ENCODE data around the gene HNF1B.
A peak's percentile ranks its signal among the peaks of the same experiment; 100 is the strongest.

HNF1B gene

GRCh38 chr17:37766971-37767370 lies 22.1 kb upstream of the HNF1B start:
- no peak for DNase-seq
- in situ Hi-C loops (cut with HindIII; ENCODE audit: low pct_ligation_motif_present, low pct_unique_long_range_greater_than_20kb, low sequenced_read_pairs), result no loop called here

DNA sequence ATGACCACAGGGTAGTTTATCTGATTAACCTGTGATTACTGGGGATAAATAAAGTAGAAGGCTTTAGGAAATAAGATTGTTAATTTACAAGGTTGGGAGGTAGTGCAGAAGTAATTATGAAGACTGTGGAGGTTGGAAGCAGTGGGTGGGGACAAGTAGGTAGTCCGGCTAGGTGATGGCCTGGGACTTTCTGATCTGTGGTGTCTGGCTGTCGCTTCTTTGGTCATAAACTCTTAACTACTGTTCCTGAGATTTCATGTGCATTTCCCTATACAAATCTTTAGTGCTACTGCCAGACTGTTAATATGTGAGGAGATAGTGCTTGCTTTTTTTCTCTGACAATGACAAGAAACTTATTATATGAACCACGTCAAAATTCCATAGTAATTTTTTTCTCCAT lies 19.5 kb upstream of the HNF1B start:
- DNase-seq, result no peak
- in situ Hi-C loops (cut with HindIII; ENCODE audit: low pct_ligation_motif_present, low pct_unique_long_range_greater_than_20kb, low sequenced_read_pairs), result no loop called here

DNA sequence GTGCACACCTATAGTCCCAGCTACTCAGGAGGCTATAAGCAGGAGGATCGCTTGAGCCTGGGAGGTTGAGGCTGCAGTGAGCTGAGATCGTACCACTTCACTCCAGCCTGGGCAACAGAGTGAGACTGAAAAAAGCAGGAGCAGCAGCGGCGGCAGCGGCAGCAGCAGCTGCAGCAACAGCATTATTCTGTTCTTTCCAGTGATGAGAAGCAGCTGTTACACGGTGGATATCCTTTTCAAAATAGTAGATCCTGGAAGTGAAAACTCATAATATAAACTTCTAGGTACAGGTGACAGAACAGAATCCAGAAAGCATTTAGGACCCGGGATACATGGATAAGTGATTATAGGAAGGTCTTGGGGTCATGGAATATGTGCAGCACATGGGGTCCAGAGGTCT lies 17.8 kb upstream of the HNF1B start:
- in situ Hi-C loops (cut with HindIII; ENCODE audit: low pct_ligation_motif_present, low pct_unique_long_range_greater_than_20kb, low sequenced_read_pairs), result no loop called here

GRCh38 chr17:37761961-37762360 lies 17.1 kb upstream of the HNF1B start:
- in situ Hi-C loops (cut with HindIII; ENCODE audit: low pct_ligation_motif_present, low pct_unique_long_range_greater_than_20kb, low sequenced_read_pairs), result no loop called here
- DNase-seq, result no peak

More for the DNA sequence above, 17.8 kb upstream of the HNF1B start:
- DNase-seq, result no peak

DNA sequence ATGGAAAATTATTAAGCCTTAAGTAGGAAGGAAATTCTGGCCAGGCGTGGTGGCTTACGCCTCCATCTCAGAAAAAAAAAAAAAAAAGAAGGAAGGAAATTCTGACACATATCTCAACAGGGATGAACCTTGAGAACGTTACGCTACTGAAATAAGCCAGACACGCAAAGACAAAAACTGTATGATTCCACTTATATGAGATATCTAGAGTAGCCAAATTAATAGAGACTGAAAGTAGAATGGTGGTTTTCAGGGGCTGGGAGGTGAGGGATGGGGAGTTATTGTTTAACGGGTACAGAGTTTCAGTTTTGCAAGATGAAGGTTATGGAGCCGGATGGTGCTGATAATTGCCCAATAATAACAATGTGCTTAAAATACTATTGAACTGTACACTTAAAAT lies 16.2 kb upstream of the HNF1B start:
- in situ Hi-C loops (cut with HindIII; ENCODE audit: low pct_ligation_motif_present, low pct_unique_long_range_greater_than_20kb, low sequenced_read_pairs), result no loop called here
- no peak for DNase-seq

- peak; percentile 86 for DNase-seq
- in situ Hi-C loops (cut with HindIII; ENCODE audit: low pct_ligation_motif_present, low pct_unique_long_range_greater_than_20kb, low sequenced_read_pairs), result no loop called here
These were observed 14.3 kb upstream of the HNF1B start for GRCh38 chr17:37759014-37759637.

DNA sequence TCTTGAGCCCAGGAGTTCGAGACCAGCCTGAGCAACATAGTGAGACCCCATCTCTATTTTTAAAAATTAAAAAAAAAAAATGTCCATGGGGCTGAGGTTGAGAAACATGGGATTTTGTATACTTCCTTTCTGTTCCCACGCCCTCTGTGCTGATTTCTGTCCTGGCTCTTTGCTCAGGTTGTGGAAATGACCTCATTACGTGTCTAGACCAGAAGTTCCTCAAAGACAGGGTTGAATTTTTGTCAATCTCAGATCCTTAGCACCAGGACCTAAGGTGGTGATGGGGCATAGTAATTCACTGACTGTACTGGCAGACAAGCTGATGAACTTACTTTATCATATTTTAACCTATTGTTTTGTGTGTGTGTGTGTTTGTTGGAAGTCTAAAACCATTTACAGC lies 11.2 kb upstream of the HNF1B start:
- in situ Hi-C loops (cut with HindIII; ENCODE audit: low pct_ligation_motif_present, low pct_unique_long_range_greater_than_20kb, low sequenced_read_pairs), result no loop called here

GRCh38 chr17:37755455-37755854 lies 10.6 kb upstream of the HNF1B start:
- in situ Hi-C loops (cut with HindIII; ENCODE audit: low pct_ligation_motif_present, low pct_unique_long_range_greater_than_20kb, low sequenced_read_pairs), result no loop called here

More for the DNA sequence above, 11.2 kb upstream of the HNF1B start:
- no peak for DNase-seq

GRCh38 chr17:37754363-37754762 lies 9.5 kb upstream of the HNF1B start:
- no peak for DNase-seq
- in situ Hi-C loops (cut with HindIII; ENCODE audit: low pct_ligation_motif_present, low pct_unique_long_range_greater_than_20kb, low sequenced_read_pairs), result no loop called here

More at GRCh38 chr17:37755455-37755854, 10.6 kb upstream of the HNF1B start:
- DNase-seq, result no peak

DNA sequence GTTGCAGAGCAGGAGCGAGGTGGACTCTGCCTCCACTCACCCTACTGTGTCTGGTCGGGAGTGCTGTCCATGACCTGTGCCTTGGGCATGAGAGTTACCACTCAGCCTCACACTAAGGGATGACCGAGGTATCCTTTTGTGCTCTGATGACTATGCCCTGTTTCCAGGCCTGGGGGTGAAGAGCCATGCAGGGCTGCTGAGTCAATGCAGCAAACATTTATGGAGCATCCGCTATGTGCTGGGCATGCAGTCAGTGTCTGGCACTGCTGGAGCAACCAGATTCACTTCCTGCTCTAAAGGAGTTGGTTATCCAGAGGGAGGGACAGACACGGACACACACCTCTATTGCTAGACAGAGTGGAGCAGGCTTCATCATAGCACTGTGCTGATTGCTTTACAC lies 7.6 kb upstream of the HNF1B start:
- in situ Hi-C loops (cut with HindIII; ENCODE audit: low pct_ligation_motif_present, low pct_unique_long_range_greater_than_20kb, low sequenced_read_pairs), result no loop called here
- DNase-seq, result peak; percentile 93

GRCh38 chr17:37750768-37751475 lies 6.1 kb upstream of the HNF1B start:
- in situ Hi-C loops (cut with HindIII; ENCODE audit: low pct_ligation_motif_present, low pct_unique_long_range_greater_than_20kb, low sequenced_read_pairs), result no loop called here
- DNase-seq, result peak; percentile 44

GRCh38 chr17:37750292-37750691 lies 5.4 kb upstream of the HNF1B start:
- in situ Hi-C loops (cut with HindIII; ENCODE audit: low pct_ligation_motif_present, low pct_unique_long_range_greater_than_20kb, low sequenced_read_pairs), result no loop called here

DNA sequence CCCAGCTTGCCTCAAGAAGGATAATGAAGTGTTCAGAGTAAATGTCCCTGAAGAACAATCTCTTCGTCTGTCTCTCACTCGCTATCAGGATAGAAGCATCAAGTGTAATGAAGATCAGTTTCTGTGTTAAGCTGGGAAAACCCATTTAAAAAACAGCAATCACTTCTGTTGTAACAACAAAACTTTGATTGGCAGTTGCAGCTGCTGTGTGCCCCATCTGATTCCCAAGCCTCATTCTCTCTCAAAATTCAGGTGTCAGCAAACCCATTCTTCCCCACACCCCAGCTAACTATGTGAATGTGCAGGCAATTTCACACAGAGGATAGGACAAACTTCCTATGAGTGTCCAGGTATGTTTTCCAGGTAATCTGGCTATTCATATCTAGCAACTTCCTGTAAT lies 2.4 kb upstream of the HNF1B start:
- no peak for DNase-seq
- in situ Hi-C loops (cut with HindIII; ENCODE audit: low pct_ligation_motif_present, low pct_unique_long_range_greater_than_20kb, low sequenced_read_pairs), result no loop called here

More at GRCh38 chr17:37750292-37750691, 5.4 kb upstream of the HNF1B start:
- no peak for DNase-seq

DNA sequence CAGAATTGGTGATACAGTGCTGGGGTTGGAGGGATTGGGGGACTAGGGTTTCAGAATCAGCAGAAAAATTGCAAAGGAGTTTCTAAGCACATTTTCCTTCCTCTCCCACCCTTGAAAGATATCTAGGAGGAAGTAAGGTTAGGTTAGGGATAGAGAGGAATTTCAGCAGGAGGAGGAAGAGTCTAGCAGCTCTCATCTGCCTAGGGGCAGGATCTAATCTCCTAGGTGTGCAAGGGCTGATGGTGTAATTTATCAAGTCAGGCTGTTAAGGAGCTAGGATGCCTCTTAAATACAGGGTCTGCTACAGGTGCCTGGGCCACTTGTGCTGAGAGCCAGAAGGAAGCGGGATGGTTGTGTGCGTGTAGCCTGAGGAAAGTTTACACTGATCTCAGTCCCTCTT lies 1.8 kb upstream of the HNF1B start:
- no peak for DNase-seq
- in situ Hi-C loops (cut with HindIII; ENCODE audit: low pct_ligation_motif_present, low pct_unique_long_range_greater_than_20kb, low sequenced_read_pairs), result no loop called here

DNA sequence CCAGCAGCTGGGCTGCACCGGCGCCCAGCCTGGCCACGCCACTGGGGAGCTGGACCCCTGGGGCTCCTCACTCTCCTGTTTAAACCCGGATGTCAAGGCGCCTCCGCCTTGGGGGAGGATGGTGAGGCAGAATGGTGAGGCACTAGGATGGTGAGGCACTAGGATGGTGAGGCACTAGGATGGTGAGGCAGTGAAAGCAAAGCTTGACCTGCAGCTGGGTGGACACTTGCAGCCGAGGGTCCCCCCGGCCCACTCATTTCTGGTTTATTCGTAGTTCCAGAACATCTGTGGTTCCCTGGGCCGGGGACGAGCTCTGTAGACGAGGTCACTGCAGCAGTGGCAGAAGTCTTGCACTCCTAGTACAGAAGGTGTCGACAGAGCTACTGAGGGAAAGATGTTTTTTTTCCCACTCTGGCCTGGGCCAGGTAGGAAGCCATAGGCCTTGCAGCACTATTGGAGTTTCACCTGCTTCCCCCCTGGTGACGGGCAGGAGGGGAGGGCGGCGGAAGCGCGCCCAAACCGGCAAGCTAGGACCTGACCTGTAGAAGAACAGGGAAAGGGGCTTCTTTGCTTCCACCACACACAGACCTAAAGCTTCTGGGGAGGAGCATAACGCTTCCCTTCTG lies 1.1 kb upstream of the HNF1B start:
- in situ Hi-C loops (cut with HindIII; ENCODE audit: low pct_ligation_motif_present, low pct_unique_long_range_greater_than_20kb, low sequenced_read_pairs), result no loop called here
- DNase-seq, result no peak

DNA sequence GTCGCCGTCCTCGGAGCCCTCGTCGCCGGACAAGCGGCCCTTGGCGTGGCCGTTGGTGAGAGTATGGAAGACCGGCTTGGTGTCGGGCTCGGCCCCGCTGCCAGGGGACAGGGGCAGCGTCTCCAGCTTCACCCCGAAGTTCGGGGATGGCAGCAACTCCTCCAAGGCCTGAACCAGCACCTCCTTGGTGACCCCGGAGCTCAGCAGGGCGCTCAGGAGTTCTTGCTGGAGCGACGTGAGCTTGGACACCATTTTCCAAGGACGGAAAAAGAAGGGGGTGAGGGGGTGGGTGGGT lies 279 bp downstream of the HNF1B start:
- in situ Hi-C loops (cut with HindIII; ENCODE audit: low pct_ligation_motif_present, low pct_unique_long_range_greater_than_20kb, low sequenced_read_pairs), result no loop called here
- DNase-seq, result no peak

GRCh38 chr17:37743875-37744632 lies 805 bp downstream of the HNF1B start:
- in situ Hi-C loops (cut with HindIII; ENCODE audit: low pct_ligation_motif_present, low pct_unique_long_range_greater_than_20kb, low sequenced_read_pairs), result no loop called here
- DNase-seq, result no peak

DNA sequence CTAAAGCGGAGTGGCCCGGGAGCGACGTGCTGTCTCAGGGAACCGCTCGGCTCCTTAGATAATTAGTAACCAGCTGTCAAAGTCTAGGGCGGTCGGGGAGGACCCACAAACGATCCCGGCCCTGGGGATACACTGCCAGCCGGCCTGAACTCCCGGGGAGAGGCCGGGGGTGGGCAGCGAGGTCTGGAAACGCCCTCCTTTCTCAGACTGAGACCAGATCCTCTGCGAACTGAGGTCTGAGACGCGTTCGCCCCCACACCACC lies 1.3 kb downstream of the HNF1B start:
- in situ Hi-C loops (cut with HindIII; ENCODE audit: low pct_ligation_motif_present, low pct_unique_long_range_greater_than_20kb, low sequenced_read_pairs), result no loop called here
- DNase-seq, result peak; percentile 79

DNA sequence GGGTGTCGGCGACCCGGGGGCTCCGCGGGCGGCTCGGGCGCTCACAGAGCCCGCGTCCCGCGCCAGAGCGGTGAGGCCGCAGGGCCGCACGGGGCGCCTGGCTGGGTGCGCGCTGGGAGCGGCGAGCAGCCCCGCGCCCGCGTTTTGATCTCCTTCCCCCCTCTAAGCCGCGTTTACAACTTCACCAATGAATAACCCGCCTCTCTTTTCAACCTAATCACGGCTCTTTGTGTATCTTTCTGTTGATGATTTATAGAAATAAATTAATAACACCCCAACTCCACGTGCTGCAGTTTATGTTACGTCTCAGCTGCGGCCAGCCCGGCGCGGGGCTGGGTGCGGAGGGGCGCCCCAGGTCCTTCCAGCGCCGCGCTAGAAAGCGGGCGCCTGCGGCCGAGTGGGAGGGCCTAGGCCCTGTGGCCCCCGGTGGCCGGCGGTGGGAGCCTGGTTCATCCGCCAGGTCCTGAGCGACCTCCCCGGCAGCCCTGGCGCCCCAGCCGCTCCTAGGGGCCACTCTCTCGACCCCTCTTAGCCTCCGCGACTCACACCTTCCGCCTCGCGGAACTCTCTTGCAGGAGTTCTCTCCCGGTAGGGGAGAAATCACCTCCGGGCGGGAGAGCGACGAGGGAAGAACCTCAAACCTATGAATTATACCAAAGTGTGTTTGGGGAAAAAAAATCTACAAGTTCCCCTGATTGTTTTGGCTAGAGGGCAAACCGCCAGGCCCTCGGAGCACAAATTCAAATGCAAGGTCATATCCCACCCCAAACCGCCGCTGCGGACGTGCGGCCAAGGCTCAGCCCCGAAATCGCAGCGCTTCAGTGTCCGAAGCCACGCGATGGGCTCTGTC lies 1.9 kb downstream of the HNF1B start:
- in situ Hi-C loops (cut with HindIII; ENCODE audit: low pct_ligation_motif_present, low pct_unique_long_range_greater_than_20kb, low sequenced_read_pairs), result no loop called here
- peak; percentile 82 for DNase-seq

Measured in ACHN (cell line).